Kidney (tissue), 14 donors: ENCODE results near the gene RAB3IL1. TPM values are rescaled to one million over a fixed set of nuclear protein-coding genes. Genes with fewer than 3 reads are reported as not detected.

ENCODE experiments used
- DNase-seq, 5 donors: peaks; one replicate each; pipeline ENCODE4 v3.0.0-alpha.2; 2013 to 2020
- FAIRE-seq: peaks from 2 replicates; lab custom pipeline; 2012; peaks lifted over from hg19 to GRCh38; lab: Jason Lieb, UNC
- H3K27ac ChIP-seq, 2 donors: one replicate each; pipeline ENCODE4 v1.7.0; 2013; ENCODE audit warnings: low read depth in 2 of 2, low read length in 2 of 2, inconsistent platforms in 1 of 2
- H3K27me3 ChIP-seq: one replicate; pipeline ENCODE4 v1.7.1; 2013; ENCODE audit warnings: low read length, inconsistent platforms; ENCODE audit not compliant: control insufficient read depth, insufficient read depth
- H3K36me3 ChIP-seq, 3 donors: one replicate each; pipeline versions ENCODE4 v1.7.0 to v1.7.1; 2013; ENCODE audit warnings: low read length in 3 of 3, control low read depth in 1 of 3, inconsistent platforms in 1 of 3; ENCODE audit not compliant: insufficient read depth in 3 of 3, control insufficient read depth in 2 of 3
- H3K4me1 ChIP-seq, 3 donors: one replicate each; pipeline versions ENCODE4 v1.7.0 to v1.7.1; 2013; ENCODE audit warnings: low read length in 3 of 3, inconsistent platforms in 1 of 3, low read depth in 1 of 3; ENCODE audit not compliant: control insufficient read depth in 2 of 3, insufficient read depth in 2 of 3
- H3K4me3 ChIP-seq, 3 donors: one replicate each; pipeline versions ENCODE4 v1.7.0 to v1.8.1; 2013; ENCODE audit warnings: low read length in 3 of 3, control low read depth in 1 of 3, inconsistent platforms in 1 of 3
- H3K9ac ChIP-seq, 3 donors: one replicate each; pipeline versions ENCODE4 v1.7.0 to v1.7.1; 2013; ENCODE audit warnings: low read length in 3 of 3, control low read depth in 1 of 3, inconsistent platforms in 1 of 3
- H3K9me3 ChIP-seq, 3 donors: one replicate each; pipeline versions ENCODE4 v1.7.0 to v1.7.1; 2013; ENCODE audit warnings: low read length in 3 of 3, control low read depth in 1 of 3, inconsistent platforms in 1 of 3; ENCODE audit not compliant: control insufficient read depth in 2 of 3, insufficient read depth in 1 of 3
- intact Hi-C: fragments of 100-400 bp; cut with DNase I; formaldehyde crosslinking; loops from one replicate; pipeline ENCODE4 v1.11.1; 2022
- polyA plus RNA-seq: library from polyadenylated mRNA; stranded (reverse); fragments of 350-450 nt; fragmentation: Illumina TruSeq; extraction: RNeasy Lipid Tissue Mini Kit (QIAGEN cat#74804); gene quantifications from one replicate; pipeline ENCODE4 v1.2.3, GENCODE V29; 2014; ENCODE audit warnings: low read depth, low replicate concordance; ENCODE audit not compliant: insufficient read depth
- total RNA-seq: library from RNA; stranded (reverse); fragmentation: NEBNext Ultra II Directional; extraction: Animal tissue kit (Norgen Biotek cat#: 25700); gene quantifications from one replicate; pipeline ENCODE4 v1.2.1, GENCODE V29; 2021
- TF ChIP-seq, protein P1 (sequence below): IDR thresholded peaks from 3 replicates; pipeline ENCODE4 v1.5.1; 2012; ENCODE audit warnings: mild to moderate bottlenecking, moderate library complexity, borderline replicate concordance; ENCODE audit not compliant: insufficient read depth; ENCODE audit errors: extremely low read depth
- donor health status: control.
- donor health status: control.
- donor health status: control.
- donor health status: control.
- donor health status: control.
- donor health status: DM: yes; HTN: yes; CAD: no.
- donor health status: Normal renal cell carcinoma (clear cell type).

RAB3IL1 gene
- total and polyA plus RNA-seq, 2 donors from 2014 or later = 14.6 to 27.8 TPM

DNA sequence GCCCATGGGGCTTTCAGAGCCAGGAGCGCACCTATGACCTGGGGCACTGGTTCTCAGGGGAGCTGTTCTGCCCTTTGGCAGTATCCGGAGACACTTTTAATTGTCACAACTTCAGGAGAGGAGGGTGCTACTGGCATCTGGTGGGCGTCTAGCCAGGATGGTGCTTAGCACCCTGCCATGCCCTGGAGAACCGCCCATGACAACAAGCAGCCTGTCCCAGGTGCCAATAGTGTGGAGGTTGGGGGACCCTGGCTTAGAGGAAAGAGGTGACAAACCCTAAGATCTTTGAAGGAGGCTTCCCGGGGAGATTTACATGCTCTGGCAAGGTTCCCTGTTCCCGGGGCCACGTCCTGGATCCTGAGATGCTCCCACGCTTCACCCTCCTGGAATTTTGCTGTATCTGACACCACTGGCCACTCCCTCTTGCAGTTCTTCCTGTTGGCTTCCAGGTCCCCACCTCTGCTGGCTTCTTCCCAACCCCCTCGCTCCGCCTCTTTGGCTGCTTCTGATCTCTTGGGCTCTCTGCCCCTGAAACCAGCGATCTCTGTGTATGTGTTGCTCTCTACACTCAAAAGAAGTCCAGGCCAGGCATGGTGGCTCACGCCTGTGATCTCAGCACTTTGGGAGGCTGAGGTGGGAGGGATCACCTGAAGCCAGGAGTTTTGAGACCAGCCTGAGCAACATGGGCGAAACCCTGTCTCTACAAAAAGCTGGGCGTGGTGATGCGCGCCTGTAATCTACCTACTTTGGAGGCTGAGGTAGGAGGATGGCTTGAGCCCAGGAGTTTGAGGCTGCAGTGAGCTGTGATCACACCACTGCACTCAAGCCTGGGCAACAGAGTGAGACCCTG lies 57.1 kb downstream of the RAB3IL1 start:
- Histone ChIP-seq H3K9me3 (no peaks in the 10 kb centered on the region), H3K36me3 (peaks cover 0 to 3% (median 2%) of the 10 kb centered on the region in 3 donors), H3K9ac (no peak overlapping the region), H3K4me3 (no peak overlapping the region), H3K27me3 (no peaks in the 10 kb centered on the region), H3K4me1 (no peaks in the 10 kb centered on the region), H3K27ac (no peak overlapping the region)
- TF ChIP-seq, protein P1, sequence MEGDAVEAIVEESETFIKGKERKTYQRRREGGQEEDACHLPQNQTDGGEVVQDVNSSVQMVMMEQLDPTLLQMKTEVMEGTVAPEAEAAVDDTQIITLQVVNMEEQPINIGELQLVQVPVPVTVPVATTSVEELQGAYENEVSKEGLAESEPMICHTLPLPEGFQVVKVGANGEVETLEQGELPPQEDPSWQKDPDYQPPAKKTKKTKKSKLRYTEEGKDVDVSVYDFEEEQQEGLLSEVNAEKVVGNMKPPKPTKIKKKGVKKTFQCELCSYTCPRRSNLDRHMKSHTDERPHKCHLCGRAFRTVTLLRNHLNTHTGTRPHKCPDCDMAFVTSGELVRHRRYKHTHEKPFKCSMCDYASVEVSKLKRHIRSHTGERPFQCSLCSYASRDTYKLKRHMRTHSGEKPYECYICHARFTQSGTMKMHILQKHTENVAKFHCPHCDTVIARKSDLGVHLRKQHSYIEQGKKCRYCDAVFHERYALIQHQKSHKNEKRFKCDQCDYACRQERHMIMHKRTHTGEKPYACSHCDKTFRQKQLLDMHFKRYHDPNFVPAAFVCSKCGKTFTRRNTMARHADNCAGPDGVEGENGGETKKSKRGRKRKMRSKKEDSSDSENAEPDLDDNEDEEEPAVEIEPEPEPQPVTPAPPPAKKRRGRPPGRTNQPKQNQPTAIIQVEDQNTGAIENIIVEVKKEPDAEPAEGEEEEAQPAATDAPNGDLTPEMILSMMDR = no peak
- DNase-seq = no peak
- intact Hi-C loops = no loop called here
- FAIRE-seq = no peak

DNA sequence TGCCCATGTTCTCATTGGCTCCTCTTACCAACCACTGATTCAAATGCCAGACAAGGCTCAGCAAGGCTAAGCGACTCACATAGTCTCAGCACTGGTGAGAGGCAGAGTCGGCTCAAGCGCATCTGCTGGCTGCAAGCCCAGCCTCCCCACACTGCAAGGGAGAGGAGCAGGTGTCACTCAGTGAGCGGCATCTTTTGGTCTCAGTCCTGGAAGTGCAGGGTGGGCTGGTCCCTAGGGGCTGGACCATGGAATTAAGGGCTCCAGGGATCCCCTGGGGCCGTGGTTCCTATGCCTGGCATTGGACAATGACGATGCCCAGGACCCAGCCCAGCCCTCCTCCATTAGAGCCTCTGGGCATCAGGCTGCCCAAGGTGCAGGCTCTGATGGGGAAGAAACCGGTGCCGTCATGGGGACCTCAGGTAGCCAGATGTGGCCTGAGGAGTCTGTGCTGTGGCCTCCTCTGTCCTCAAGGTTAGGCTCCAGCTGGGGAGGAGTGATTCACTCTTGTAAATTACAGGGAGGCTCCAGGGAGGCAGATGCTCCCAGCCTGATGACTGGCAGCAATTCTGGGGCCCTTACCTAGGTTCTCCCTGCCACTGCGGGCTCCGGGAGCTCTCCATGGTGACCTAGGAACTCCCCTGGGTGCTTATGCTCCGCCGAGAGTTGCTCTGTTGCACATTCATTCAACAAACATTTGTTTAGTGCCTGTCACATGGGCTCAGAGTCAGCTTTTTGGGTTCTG lies 61.3 kb downstream of the RAB3IL1 start:
- H3K27ac ChIP-seq = no peak overlapping the region
- no peak overlapping the region for H3K9ac ChIP-seq
- FAIRE-seq (no peak), DNase-seq (no peak)
- H3K4me1 ChIP-seq = no peaks in the 10 kb centered on the region
- TF ChIP-seq, protein P1 = no peak
- no peaks in the 10 kb centered on the region for H3K9me3 ChIP-seq
- H3K4me3 ChIP-seq = no peak overlapping the region
- H3K36me3 ChIP-seq = peaks cover 0 to 3% (median 2%) of the 10 kb centered on the region in 3 donors
- H3K27me3 ChIP-seq = no peaks in the 10 kb centered on the region
- intact Hi-C loops = no loop called here

DNA sequence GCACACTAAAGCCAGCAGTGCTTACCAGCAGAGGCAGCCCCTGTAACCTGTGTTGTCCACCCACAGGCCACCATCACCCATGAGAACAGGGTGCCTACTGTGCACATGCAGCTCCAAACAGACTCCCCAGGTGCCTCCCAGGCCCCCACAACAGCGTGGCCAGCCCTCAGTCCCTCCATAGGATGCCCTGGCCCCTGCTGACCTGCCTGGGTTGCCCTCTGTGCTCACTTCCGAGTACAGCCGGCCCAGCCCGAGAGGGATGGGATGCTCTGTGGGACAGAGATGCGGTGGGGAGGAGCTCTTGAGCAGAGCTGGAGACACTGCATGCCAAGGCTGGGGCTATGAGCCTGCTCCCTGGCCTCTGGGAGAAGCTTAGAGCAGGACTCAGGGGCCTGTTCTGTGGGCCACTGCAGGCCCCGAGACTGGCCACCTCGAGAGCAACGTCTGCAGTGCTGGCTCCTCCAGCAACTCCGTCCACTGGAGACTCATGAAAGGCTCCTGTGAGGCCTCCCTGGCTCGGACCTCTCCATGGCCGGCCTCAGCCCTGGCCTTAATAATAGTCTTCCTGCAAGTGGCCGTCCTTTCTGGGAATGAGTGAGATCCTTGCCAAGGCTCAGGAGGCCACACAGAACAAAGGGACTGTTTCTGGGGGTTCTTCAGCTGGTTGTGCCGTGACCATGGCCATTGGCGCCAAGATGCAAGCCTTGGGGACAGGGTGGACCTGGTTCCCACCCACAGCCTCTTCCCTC lies 62.2 kb downstream of the RAB3IL1 start:
- H3K27me3 ChIP-seq = no peaks in the 10 kb centered on the region
- H3K36me3 ChIP-seq = peaks cover 0 to 3% (median 0%) of the 10 kb centered on the region in 3 donors
- no peaks in the 10 kb centered on the region for H3K4me1 ChIP-seq
- TF ChIP-seq, protein P1 = no peak
- FAIRE-seq (no peak), DNase-seq (peak in 1 of 5 donors; percentile 24)
- no peak overlapping the region for H3K4me3 ChIP-seq
- intact Hi-C loops = no loop called here
- no peaks in the 10 kb centered on the region for H3K9me3 ChIP-seq
- no peak overlapping the region for H3K27ac ChIP-seq
- no peak overlapping the region for H3K9ac ChIP-seq
